ENCODE measurements around the gene OR11L1. TPM values are rescaled to one million over a fixed set of nuclear protein-coding genes. Genes with fewer than 3 reads are reported as not detected.

Gene OR11L1
- total and polyA plus RNA-seq, 2 donors (not counting 1 experiment from before 2014, with no cell fraction given), result not detected

GRCh38 chr1:247857985-247858619, 16.4 kb upstream of the OR11L1 start:
- no peaks in the 10 kb centered on the region for H4K20me1 ChIP-seq (ENCODE audit: control insufficient read depth, extremely low read depth, insufficient read depth, low read length)
- H3K4me1 ChIP-seq (ENCODE audit: control insufficient read depth, extremely low read depth, insufficient read depth, low read length), result no peaks in the 10 kb centered on the region
- no peak overlapping the region for H2AFZ ChIP-seq (ENCODE audit: low read length)
- H3K9me3 ChIP-seq (ENCODE audit: control insufficient read depth, insufficient read depth, low read depth, low read length), result no peaks in the 10 kb centered on the region
- no peaks in the 10 kb centered on the region for H3K36me3 ChIP-seq (ENCODE audit: control insufficient read depth, insufficient read depth, low read length)
- peak overlapping the region in 2 of 4 experiments; percentile 10 to 45 for H3K4me3 ChIP-seq (replicated peaks in 1 of 4; ENCODE audit: control extremely low read depth in 1 of 4, insufficient read depth in 1 of 4, low read depth in 3 of 4, low read length in 4 of 4)
- H3K4me2 ChIP-seq (ENCODE audit: extremely low read depth, insufficient read depth, low read length), result no peak overlapping the region
- TF ChIP-seq EZH2 (IDR thresholded peaks at IDR 0.05; ENCODE audit: low read length, missing control alignments) (no peak), CTCF (conservative IDR thresholded peaks at IDR 0.05 in 1 of 2, IDR thresholded peaks at IDR 0.05 in 1 of 2; ENCODE audit: low read depth in 1 of 2, low read length in 2 of 2) (no peak)
- no peaks in the 10 kb centered on the region for H3K27me3 ChIP-seq (ENCODE audit: control insufficient read depth, insufficient read depth, low read length)
- no peak overlapping the region for H3K9ac ChIP-seq (ENCODE audit: insufficient read depth, low read length)
- no peak overlapping the region for H3K27ac ChIP-seq (ENCODE audit: insufficient read depth, low read length)
- H3K79me2 ChIP-seq (ENCODE audit: control insufficient read depth, insufficient read depth, low read length), result no peaks in the 10 kb centered on the region
- DNase-seq (ENCODE audit: low read depth in 2 of 2), result no peak

GRCh38 chr1:247857069-247857984, 15.6 kb upstream of the OR11L1 start, which contains the start of gene TRIM58:
TSS of gene TRIM58 (plus strand) at chr1:247857187. CDS start at chr1:247857247, 60 bp downstream.
- H3K4me3 ChIP-seq (replicated peaks in 1 of 4; ENCODE audit: control extremely low read depth in 1 of 4, insufficient read depth in 1 of 4, low read depth in 3 of 4, low read length in 4 of 4), result peak within 1 kb of the TSS in 2 of 4 experiments; percentile 10 to 45

More at GRCh38 chr1:247857069-247857984, 15.6 kb upstream of the OR11L1 start, which contains the start of gene TRIM58:
- H3K79me2 ChIP-seq (ENCODE audit: control insufficient read depth, insufficient read depth, low read length), result no peaks in the 10 kb centered on the region
- peak in 1 of 2 donors; percentile 3 for DNase-seq (ENCODE audit: low read depth in 2 of 2)
- H3K36me3 ChIP-seq (ENCODE audit: control insufficient read depth, insufficient read depth, low read length), result no peaks in the 10 kb centered on the region
- no peaks in the 10 kb centered on the region for H4K20me1 ChIP-seq (ENCODE audit: control insufficient read depth, extremely low read depth, insufficient read depth, low read length)
- no peak within 1 kb of the TSS for H3K27ac ChIP-seq (ENCODE audit: insufficient read depth, low read length)
- no peak within 1 kb of the TSS for H2AFZ ChIP-seq (ENCODE audit: low read length)
- TF ChIP-seq EZH2 (IDR thresholded peaks at IDR 0.05; ENCODE audit: low read length, missing control alignments), result no peak
- no peak for TF ChIP-seq CTCF (conservative IDR thresholded peaks at IDR 0.05 in 1 of 2, IDR thresholded peaks at IDR 0.05 in 1 of 2; ENCODE audit: low read depth in 1 of 2, low read length in 2 of 2)
- no peaks in the 10 kb centered on the region for H3K27me3 ChIP-seq (ENCODE audit: control insufficient read depth, insufficient read depth, low read length)
- no peak within 1 kb of the TSS for H3K4me2 ChIP-seq (ENCODE audit: extremely low read depth, insufficient read depth, low read length)
- no peaks in the 10 kb centered on the region for H3K4me1 ChIP-seq (ENCODE audit: control insufficient read depth, extremely low read depth, insufficient read depth, low read length)
- peak within 1 kb of the TSS; percentile 30 for H3K9ac ChIP-seq (ENCODE audit: insufficient read depth, low read length)
- H3K9me3 ChIP-seq (ENCODE audit: control insufficient read depth, insufficient read depth, low read depth, low read length), result no peaks in the 10 kb centered on the region
